Esophagus mucosa (tissue), 1 donor: ENCODE data around the gene TAF5. TPM values are rescaled to one million over a fixed set of nuclear protein-coding genes. Genes with fewer than 3 reads are reported as not detected.
"Not testable (repeated sequence)": the region's sequence is repeated elsewhere in the genome, so short reads cannot be mapped to it uniquely, and the experiment has no call there.

Source experiments
- ATAC-seq: fragments of 200-7000 bp; cut with Tn5 transposase; one replicate; pipeline ENCODE4 v1.9.1; 2020
- total RNA-seq: library from RNA; stranded (reverse); gene quantifications from one replicate; pipeline ENCODE4 v1.2.4, GENCODE V29; 2023
- donor health status: DM: yes; HTN: yes; CAD: no.

The TAF5 gene
- total RNA-seq, 1 donor from 2014 or later, result 2.6 TPM

GRCh38 chr10:103415581-103415980, 47.8 kb downstream of the TAF5 start:
- no peak for ATAC-seq

- ATAC-seq, result peak; percentile 53
Measured at GRCh38 chr10:103416436-103417147, 48.8 kb downstream of the TAF5 start.

- ATAC-seq, result not testable (repeated sequence)
Measured at GRCh38 chr10:103417148-103417469, 49.3 kb downstream of the TAF5 start.

- no peak for ATAC-seq
Measured at GRCh38 chr10:103417601-103418000, 49.8 kb downstream of the TAF5 start.

- ATAC-seq, result no peak
Measured at GRCh38 chr10:103419101-103419500, 51.3 kb downstream of the TAF5 start.

- ATAC-seq, result no peak
Measured at GRCh38 chr10:103423748-103424147, 56.0 kb downstream of the TAF5 start.

GRCh38 chr10:103427866-103428265, 60.1 kb downstream of the TAF5 start:
- no peak for ATAC-seq

- no peak for ATAC-seq
Measured at GRCh38 chr10:103428989-103429643, 61.3 kb downstream of the TAF5 start.

- ATAC-seq, result no peak
Measured at GRCh38 chr10:103429647-103430046, 61.9 kb downstream of the TAF5 start.

GRCh38 chr10:103431902-103432301, 64.1 kb downstream of the TAF5 start:
- ATAC-seq, result no peak

GRCh38 chr10:103433858-103434257, 66.1 kb downstream of the TAF5 start:
- no peak for ATAC-seq

Other genes with a start within 250 kb of the TAF5 start
- gene NT5C2, start 174.7 kb upstream of the TAF5 start, total RNA-seq, result 87.4 TPM
- gene RPEL1, start 122.1 kb upstream of the TAF5 start, total RNA-seq, result not detected
- gene INA, start 90.8 kb upstream of the TAF5 start, total RNA-seq, result 1.4 TPM
- 4.5 TPM for gene PCGF6, start 16.8 kb upstream of the TAF5 start, total RNA-seq
- gene ATP5MK, start 28.5 kb downstream of the TAF5 start, total RNA-seq, result 399 TPM
- gene PDCD11, start 28.6 kb downstream of the TAF5 start, total RNA-seq, result 23.5 TPM
- 2.7 TPM for gene CALHM2, start 84.4 kb downstream of the TAF5 start, total RNA-seq
- gene CALHM1, start 90.9 kb downstream of the TAF5 start, total RNA-seq, result 0.04 TPM
- gene CALHM3, start 111.3 kb downstream of the TAF5 start, total RNA-seq, result not detected
- gene NEURL1, start 125.7 kb downstream of the TAF5 start, total RNA-seq, result 0.16 TPM